ENCODE results near the gene DNM3.

DNA sequence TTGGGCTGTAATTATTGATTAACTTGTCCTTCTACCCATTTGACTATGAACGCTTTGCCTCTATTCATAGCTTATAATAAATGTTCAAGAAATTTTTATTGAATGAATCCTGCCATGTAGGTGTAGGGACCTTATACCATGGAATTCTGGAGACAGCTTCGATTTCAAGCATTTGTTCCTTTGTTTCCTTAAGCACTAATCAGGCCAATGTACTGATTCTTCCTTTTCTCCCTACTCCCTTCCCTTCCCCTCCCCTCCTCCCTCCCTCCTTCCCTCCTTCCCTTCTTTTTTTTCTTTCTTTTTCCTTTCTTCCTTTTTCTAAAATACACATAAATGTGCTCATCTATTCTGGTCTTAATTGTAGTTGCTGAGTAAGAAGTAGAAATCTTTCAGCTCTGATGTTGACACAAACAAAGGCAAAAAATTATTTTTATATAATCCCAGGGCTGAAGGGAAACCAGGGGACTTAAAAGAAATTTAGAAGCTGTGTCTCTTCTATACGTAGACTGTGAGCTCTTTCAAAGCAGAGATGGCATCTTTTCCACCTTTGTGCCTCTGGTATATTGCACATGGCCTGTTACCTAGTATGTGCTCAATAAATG is 24.9 kb upstream of the DNM3 start:
- TF ChIP-seq POLR2AphosphoS5 (IDR thresholded peaks at IDR 0.05), result no peak
- TF ChIP-seq, protein P1, sequence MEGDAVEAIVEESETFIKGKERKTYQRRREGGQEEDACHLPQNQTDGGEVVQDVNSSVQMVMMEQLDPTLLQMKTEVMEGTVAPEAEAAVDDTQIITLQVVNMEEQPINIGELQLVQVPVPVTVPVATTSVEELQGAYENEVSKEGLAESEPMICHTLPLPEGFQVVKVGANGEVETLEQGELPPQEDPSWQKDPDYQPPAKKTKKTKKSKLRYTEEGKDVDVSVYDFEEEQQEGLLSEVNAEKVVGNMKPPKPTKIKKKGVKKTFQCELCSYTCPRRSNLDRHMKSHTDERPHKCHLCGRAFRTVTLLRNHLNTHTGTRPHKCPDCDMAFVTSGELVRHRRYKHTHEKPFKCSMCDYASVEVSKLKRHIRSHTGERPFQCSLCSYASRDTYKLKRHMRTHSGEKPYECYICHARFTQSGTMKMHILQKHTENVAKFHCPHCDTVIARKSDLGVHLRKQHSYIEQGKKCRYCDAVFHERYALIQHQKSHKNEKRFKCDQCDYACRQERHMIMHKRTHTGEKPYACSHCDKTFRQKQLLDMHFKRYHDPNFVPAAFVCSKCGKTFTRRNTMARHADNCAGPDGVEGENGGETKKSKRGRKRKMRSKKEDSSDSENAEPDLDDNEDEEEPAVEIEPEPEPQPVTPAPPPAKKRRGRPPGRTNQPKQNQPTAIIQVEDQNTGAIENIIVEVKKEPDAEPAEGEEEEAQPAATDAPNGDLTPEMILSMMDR (IDR thresholded peaks at IDR 0.05), result no peak
